HG03095 (cell line): ENCODE data around the gene IL17B.

Experiments used
- ATAC-seq: cut with Tn5 transposase; IDR thresholded peaks from one replicate; pipeline ENCODE4 v1.9.1; 2021; ENCODE audit warnings: moderate library complexity; ENCODE audit not compliant: unreplicated experiment

Gene IL17B

GRCh38 chr5:149380466-149381121 lies 1.5 kb upstream of the IL17B start:
- ATAC-seq = no peak

GRCh38 chr5:149379818-149380374 lies 804 bp upstream of the IL17B start:
- no peak for ATAC-seq

DNA sequence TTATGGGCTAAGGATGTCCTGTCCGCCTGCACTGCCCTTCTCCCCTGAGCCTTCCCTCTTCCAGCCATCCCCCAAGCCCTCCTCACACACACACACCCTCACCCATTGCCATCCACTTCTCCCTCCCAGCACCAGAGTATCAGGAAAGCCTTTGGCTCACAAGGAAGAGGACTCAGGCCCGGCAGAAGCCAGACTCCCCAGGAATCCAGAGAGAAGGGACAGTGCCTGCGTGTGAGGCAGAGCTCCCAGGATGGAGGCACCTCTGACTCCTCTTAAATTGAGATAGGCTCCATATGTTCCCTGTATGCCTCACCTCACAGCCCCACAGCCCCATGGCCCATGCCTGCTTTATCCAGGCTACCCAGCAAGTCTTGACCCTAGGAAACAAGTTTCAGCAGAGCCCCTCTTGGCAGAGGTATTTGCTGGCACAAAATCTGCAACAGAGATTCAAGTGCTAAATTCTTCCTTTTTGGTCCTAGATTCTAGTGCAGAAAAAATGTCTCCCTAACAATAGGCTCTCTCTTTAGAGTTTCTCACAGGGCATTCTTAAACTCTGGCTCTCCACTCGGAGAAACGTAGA lies 761 bp downstream of the IL17B start:
- ATAC-seq = no peak

GRCh38 chr5:149376711-149377447 lies 2.2 kb downstream of the IL17B start:
- ATAC-seq = no peak

DNA sequence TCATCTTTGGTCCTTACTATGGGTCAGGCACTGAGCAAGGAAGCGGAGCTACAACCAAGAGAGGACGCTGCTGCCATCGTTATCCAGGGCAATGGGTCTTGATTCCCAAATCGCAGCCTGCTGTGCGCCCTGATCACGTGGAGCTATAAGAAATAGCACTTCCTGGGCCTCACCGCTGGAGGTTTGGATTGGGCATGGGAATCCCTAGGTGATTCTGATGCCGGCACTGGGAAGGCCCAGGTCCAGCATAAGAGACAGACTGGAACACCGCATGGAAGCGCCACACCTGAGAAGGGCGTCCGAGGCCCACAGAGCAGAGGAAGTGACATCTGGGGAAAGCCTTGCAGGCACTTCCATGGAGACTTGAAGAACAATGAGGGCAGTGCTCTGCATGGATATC lies 3.0 kb downstream of the IL17B start:
- no peak for ATAC-seq

DNA sequence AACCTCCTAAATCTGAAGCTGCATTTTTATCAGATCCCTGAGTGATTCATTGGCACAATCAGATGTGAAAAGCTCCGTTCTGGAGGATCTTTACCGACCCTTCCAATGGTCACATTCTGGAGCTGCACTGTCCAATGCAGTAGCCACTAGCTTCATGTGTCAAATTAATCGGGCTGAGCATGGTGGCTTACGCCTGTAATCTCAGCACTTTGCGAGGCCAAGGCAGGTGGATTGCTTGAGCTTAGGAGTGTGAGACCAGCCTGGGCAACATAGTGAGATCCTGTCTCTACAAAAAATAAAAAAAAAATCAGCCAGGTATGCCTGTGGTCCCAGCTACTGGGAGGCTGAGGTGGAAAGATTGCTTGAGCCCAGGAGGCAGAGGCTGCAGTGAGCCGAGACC lies 3.7 kb downstream of the IL17B start:
- no peak for ATAC-seq

GRCh38 chr5:149374801-149375200 lies 4.3 kb downstream of the IL17B start:
- no peak for ATAC-seq

GRCh38 chr5:149374303-149374702 lies 4.8 kb downstream of the IL17B start:
- no peak for ATAC-seq

- ATAC-seq = no peak
Measured at GRCh38 chr5:149372932-149373331, 6.2 kb downstream of the IL17B start.

DNA sequence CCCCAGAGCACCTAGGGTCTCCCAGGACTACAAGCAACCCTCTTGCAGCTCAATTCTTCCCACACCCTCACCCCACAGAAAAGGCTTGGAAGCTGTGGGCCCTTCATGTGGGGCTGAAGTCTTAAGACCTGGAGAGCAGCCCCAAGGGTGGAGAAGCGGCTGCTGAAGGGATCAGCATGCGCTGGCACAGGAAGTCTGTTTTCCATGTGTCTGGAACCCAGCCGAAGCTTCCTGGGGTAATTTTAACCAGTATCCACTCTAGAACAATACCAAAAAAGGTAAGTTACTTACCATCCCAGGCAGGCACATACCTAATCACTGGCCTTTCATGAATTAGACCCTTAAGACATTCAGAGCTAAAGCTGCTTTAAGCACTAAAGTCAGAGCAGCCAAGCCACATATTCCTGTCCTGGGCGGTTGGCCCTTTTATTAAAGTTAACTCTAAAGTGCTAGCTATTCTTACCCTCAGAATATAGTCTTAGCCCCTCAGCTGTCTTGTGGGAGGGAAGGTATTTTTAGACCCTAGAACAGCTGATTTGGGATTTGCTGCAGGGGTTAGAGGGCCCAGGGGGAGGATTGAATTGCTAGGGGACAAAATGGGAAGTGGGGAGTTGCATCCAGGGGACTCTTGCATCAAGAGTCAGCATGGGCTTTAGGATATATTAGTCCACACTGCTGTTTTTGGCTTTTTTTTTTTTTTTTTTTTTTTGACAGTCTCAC lies 6.9 kb downstream of the IL17B start:
- no peak for ATAC-seq

DNA sequence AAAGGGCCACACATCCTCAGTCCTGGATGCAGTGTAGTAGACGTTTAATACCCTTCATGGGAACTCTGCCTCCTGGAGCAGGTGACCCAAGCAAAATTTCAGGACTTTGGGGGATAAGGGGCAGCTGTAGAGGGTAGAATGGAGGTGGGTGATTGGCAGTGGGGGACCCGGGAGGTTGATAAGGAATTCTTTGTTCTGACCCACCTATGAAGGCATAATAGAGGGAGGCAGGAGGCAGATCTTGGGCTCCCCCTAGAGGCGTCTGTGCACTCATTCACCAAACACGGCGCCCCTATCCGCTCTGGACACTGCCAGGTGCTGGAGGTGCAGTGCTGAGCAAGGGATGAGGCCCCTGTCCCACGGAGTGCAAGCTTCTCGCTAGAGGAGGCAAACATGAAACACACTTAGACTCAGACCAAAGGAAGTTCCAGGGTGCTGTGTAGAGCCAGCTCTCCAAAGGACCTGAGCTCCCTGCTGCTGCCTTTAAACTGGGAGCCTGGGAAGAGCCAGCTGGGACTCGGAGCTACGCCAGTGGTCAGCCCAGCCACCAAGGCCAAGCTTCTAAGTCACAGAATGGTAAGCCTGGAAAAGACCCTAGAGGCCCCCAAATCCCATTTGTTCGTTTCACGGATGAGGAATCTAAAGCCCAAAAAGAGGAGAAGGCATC lies 7.7 kb downstream of the IL17B start:
- ATAC-seq = peak; percentile 62

- ATAC-seq = no peak
Measured at GRCh38 chr5:149370878-149371277, 8.2 kb downstream of the IL17B start.

- no peak for ATAC-seq
Measured at GRCh38 chr5:149367972-149368645, 11.0 kb downstream of the IL17B start.

- ATAC-seq = peak; percentile 79
Measured at GRCh38 chr5:149367249-149367971, 11.7 kb downstream of the IL17B start.

DNA sequence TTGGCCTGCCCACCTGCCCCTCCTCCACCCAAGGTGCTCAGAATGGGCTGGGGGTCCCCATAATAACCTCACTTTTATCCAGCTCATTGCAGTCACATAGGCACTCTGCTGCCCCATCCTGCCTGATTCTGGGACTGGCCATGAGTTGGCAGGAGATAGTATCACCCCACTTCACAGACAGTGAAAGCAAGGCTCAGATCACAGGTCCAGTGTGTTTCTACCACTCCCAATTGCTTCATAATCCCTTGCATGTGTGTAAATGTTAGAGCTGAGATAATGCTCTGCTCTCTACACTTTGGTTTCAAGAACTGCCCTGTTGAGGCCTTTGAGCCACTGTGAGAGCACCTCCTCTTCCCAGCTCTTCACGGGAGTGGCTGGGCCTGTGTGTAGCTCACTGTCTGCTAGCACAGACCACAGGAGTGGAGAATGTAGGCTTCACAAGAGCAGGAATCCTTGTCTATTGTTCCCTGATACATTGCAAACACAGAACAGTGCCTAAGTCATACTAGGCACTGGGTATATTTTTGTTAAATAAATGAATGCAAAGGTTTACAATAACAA lies 12.8 kb downstream of the IL17B start:
- ATAC-seq = no peak

GRCh38 chr5:149365418-149365817 lies 13.7 kb downstream of the IL17B start:
- no peak for ATAC-seq

GRCh38 chr5:149364719-149365118 lies 14.4 kb downstream of the IL17B start:
- ATAC-seq = no peak

GRCh38 chr5:149363936-149364335 lies 15.2 kb downstream of the IL17B start:
- no peak for ATAC-seq

DNA sequence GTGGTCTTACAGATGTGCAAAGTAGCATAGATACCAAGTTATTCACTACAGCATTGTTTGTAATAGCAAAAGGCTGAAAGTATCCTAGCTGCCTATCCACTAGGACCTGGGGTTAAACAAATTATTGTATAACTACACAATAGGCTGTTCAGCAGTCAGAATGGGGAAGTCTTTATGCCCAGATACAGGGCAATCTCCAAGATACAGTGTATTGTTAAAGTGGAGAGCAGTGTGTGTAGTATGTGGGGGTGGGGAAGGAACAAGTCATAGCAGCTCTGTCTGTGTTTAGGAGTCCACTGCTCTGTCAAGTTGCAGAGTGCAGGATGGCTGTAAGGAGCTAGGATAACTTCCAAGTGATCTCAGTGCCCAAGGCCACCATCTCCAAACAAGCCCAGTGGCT lies 15.7 kb downstream of the IL17B start:
- no peak for ATAC-seq
